HCEC 1CT (cell line): ENCODE measurements around the gene SYS1.

Experiments
- DNase-seq: peaks from one replicate; pipeline ENCODE4 v3.0.0-alpha.2; 2017

The SYS1 gene

GRCh38 chr20:45392733-45393132 lies 29.8 kb downstream of the SYS1 start:
- no peak for DNase-seq

GRCh38 chr20:45394221-45395113 lies 31.5 kb downstream of the SYS1 start:
- no peak for DNase-seq

GRCh38 chr20:45395114-45395415 lies 32.1 kb downstream of the SYS1 start:
- DNase-seq, result no peak

GRCh38 chr20:45399018-45399417 lies 36.1 kb downstream of the SYS1 start:
- no peak for DNase-seq

- DNase-seq, result no peak
Measured at GRCh38 chr20:45400346-45401031, 37.5 kb downstream of the SYS1 start.

GRCh38 chr20:45402946-45403345 lies 40.0 kb downstream of the SYS1 start:
- peak; percentile 27 for DNase-seq

GRCh38 chr20:45404438-45404837 lies 41.5 kb downstream of the SYS1 start:
- DNase-seq, result no peak

GRCh38 chr20:45405571-45406259 lies 42.8 kb downstream of the SYS1 start:
- DNase-seq, result peak; percentile 9

- no peak for DNase-seq
Measured at GRCh38 chr20:45406260-45407066, 43.5 kb downstream of the SYS1 start.

- DNase-seq, result no peak
Measured at GRCh38 chr20:45407067-45407745, 44.2 kb downstream of the SYS1 start.

- no peak for DNase-seq
Measured at GRCh38 chr20:45407783-45408645, 45.1 kb downstream of the SYS1 start, which contains the start of gene DBNDD2. TSS of gene DBNDD2 (plus strand) at chr20:45408289. CDS start at chr20:45408468, 179 bp downstream.

- no peak for DNase-seq
Measured at GRCh38 chr20:45408646-45409213, 45.8 kb downstream of the SYS1 start.

- DNase-seq, result no peak
Measured at GRCh38 chr20:45409521-45410272, 46.7 kb downstream of the SYS1 start.

- DNase-seq, result no peak
Measured at GRCh38 chr20:45410887-45411286, 47.9 kb downstream of the SYS1 start.

GRCh38 chr20:45412653-45413052 lies 49.7 kb downstream of the SYS1 start:
- DNase-seq, result no peak

- no peak for DNase-seq
Measured at GRCh38 chr20:45413479-45413878, 50.5 kb downstream of the SYS1 start.

- DNase-seq, result peak; percentile 79
Measured at GRCh38 chr20:45415822-45416637, 53.1 kb downstream of the SYS1 start, which contains the start of gene PIGT. TSS of gene PIGT (plus strand) at chr20:45416141. CDS start at chr20:45416157, 16 bp downstream.

GRCh38 chr20:45416917-45417316 lies 54.0 kb downstream of the SYS1 start:
- DNase-seq, result no peak
